Neural cell (in vitro differentiated cells): ENCODE data around the gene TGFBR2.

Experiments used
- EP300 ChIP-seq: fragments of 450-650 bp; conservative IDR thresholded peaks from 2 replicates; pipeline ENCODE4 v1.6.1; 2014; ENCODE audit warnings: antibody characterized with exemption, mild to moderate bottlenecking, moderate library complexity; ENCODE audit not compliant: poor library complexity, severe bottlenecking
- EZH2 ChIP-seq: fragments of 200-600, 300-800 bp; shearing (Covaris generic), sonication (generic); IDR thresholded peaks from 2 replicates; pipeline ENCODE4 v1.6.1; 2014; ENCODE audit warnings: antibody characterized with exemption, low read length, borderline replicate concordance, mild to moderate bottlenecking; ENCODE audit not compliant: insufficient read depth, poor library complexity, severe bottlenecking
- REST ChIP-seq: IDR thresholded peaks from 2 replicates; pipeline ENCODE4 v1.6.1; 2012; ENCODE audit warnings: borderline replicate concordance
- TAF1 ChIP-seq: IDR thresholded peaks from 2 replicates; pipeline ENCODE4 v1.6.1; 2012; ENCODE audit warnings: low read depth
- TF ChIP-seq, protein P1 (sequence below): fragments of 450-650 bp; IDR thresholded peaks from 2 replicates; pipeline ENCODE4 v1.5.1; 2014; ENCODE audit warnings: antibody characterized with exemption, mild to moderate bottlenecking, moderate library complexity; ENCODE audit not compliant: poor library complexity, severe bottlenecking

DNA sequence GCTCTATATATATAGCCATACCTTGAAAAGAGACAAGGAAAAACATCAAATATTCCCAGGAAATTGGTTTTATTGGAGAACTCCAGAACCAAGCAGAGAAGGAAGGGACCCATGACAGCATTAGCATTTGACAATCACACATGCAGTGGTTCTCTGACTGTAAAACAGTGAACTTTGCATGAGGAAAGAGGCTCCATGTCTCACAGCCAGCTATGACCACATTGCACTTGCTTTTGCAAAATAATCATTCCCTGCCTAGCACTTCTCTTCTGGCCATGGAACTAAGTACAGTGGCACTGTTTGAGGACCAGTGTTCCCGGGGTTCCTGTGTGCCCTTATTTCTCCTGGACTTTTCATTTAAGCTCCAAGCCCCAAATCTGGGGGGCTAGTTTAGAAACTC is 85.5 kb downstream of the TGFBR2 start:
- TF ChIP-seq TAF1 (no peak), EZH2 (no peak), REST (no peak), EP300 (no peak)
- TF ChIP-seq, protein P1, sequence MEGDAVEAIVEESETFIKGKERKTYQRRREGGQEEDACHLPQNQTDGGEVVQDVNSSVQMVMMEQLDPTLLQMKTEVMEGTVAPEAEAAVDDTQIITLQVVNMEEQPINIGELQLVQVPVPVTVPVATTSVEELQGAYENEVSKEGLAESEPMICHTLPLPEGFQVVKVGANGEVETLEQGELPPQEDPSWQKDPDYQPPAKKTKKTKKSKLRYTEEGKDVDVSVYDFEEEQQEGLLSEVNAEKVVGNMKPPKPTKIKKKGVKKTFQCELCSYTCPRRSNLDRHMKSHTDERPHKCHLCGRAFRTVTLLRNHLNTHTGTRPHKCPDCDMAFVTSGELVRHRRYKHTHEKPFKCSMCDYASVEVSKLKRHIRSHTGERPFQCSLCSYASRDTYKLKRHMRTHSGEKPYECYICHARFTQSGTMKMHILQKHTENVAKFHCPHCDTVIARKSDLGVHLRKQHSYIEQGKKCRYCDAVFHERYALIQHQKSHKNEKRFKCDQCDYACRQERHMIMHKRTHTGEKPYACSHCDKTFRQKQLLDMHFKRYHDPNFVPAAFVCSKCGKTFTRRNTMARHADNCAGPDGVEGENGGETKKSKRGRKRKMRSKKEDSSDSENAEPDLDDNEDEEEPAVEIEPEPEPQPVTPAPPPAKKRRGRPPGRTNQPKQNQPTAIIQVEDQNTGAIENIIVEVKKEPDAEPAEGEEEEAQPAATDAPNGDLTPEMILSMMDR: no peak
